ENCODE results near the gene SLC5A11. TPM values are rescaled to one million over a fixed set of nuclear protein-coding genes. Genes with fewer than 3 reads are reported as not detected.

The SLC5A11 gene
- total RNA-seq, 1 donor from 2014 or later: 0.16 TPM

- no peak for DNase-seq (ENCODE audit: low spot score)
Measured at GRCh38 chr16:24917236-24917635, 71.5 kb downstream of the SLC5A11 start.

DNA sequence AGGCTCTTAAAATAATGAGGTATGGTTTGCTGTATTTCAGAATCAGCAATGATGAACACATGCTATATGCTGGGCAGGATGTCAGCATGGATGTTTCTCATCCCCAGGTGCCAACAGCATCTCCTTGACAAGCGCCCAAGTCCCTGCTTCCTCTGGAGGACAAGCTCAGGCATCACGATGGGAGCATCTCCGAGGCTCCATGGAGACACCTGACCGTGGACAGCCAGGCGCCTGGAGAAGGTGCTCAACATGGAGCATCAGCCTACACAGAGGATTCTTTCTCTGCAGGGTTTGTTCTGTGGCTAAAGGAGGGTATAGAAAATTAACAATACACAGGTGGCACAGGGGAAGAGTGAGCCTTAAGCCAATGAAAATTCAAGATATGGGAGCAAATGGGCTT lies 72.1 kb downstream of the SLC5A11 start:
- no peak for DNase-seq (ENCODE audit: low spot score)

DNA sequence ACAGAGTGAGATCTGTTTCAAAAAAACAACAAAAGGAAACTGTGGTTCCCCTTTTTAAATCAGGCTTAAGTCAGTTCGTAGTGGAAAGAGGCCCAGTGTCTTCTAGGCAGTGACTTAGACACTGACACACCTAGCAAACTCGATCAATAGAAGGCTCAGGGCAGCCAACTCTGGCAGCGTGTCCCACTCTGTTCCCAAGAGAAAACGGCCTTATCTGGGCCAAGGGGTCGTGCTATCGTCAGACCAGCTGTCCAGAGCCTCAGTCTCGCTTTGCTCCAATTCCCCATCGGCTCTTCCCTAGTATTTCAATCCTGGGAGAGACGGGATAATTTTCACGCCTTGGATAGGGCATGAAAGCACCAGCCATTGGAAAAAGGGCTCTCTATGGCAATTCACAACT lies 72.9 kb downstream of the SLC5A11 start:
- DNase-seq (ENCODE audit: low spot score): no peak

GRCh38 chr16:24919536-24919935 lies 73.8 kb downstream of the SLC5A11 start:
- DNase-seq (ENCODE audit: low spot score): no peak

- no peak for DNase-seq (ENCODE audit: low spot score)
Measured at GRCh38 chr16:24920568-24920967, 74.8 kb downstream of the SLC5A11 start.

DNA sequence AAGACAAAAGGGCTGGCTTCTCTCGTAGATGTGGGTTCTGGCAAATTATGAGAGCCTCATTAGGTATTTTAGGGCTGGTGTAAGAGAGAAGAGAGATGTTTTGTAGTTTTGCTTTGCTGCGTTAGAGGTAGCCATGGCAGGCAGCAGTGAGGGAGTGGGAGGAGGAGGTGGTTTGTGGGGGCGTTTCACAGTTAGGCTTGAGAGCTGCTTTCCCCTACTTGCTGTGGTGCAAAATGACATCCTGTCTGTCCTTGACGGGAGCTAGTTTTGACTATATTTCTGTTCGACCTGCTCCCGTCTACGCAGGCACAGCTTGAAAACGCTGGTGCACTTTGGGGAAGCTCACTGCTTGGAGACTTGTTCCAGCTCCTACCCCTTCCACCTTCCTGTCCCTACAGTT lies 75.5 kb downstream of the SLC5A11 start:
- DNase-seq (ENCODE audit: low spot score): no peak

GRCh38 chr16:24925163-24925562 lies 79.4 kb downstream of the SLC5A11 start:
- no peak for DNase-seq (ENCODE audit: low spot score)

GRCh38 chr16:24929409-24929808 lies 83.6 kb downstream of the SLC5A11 start:
- DNase-seq (ENCODE audit: low spot score): peak; percentile 20

DNA sequence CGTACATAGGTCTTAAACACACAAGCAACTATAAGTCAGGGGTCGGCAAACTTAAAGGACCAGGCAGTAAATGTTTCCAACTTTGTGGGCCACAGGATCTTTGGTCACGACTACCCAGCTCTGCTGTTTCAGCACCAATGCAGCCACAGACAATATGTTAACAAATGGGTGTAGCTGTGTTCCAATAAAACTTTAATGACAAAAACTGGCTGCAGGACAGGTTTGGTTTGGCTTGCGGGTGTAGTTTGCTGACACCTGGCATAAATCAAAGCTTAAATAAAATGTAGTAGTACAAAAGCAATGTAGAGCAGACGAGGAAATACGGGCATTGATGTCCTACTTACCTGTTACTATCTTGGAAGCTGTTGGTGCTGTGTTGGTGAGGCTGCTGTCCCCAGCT lies 84.7 kb downstream of the SLC5A11 start:
- DNase-seq (ENCODE audit: low spot score): peak; percentile 6

- DNase-seq (ENCODE audit: low spot score): no peak
Measured at GRCh38 chr16:24931091-24931490, 85.3 kb downstream of the SLC5A11 start.

DNA sequence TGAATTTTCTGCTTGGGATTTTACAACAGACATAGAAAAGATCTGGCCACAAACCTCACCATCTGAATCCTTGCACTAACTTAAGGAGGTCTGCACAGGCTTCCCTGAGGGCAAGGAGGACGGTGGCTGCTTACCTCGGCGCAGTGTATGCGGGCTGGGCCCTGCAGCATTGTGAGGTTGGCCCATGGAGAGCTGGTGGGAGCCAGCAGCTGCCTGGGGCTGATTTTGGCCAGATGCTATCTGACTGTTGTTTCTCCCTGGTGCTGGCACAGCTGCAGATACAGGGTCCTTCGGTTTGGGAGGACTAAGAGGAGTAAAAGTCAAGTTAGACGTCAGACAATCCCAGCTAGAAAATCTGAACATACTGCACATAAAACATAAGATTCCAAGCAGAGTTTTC lies 89.6 kb downstream of the SLC5A11 start:
- peak; percentile 33 for DNase-seq (ENCODE audit: low spot score)

- no peak for DNase-seq (ENCODE audit: low spot score)
Measured at GRCh38 chr16:24936151-24936550, 90.4 kb downstream of the SLC5A11 start.

GRCh38 chr16:24939224-24939623 lies 93.5 kb downstream of the SLC5A11 start:
- DNase-seq (ENCODE audit: low spot score): peak; percentile 81

- no peak for DNase-seq (ENCODE audit: low spot score)
Measured at GRCh38 chr16:24939738-24940137, 94.0 kb downstream of the SLC5A11 start.

GRCh38 chr16:24943471-24943870 lies 97.7 kb downstream of the SLC5A11 start:
- no peak for DNase-seq (ENCODE audit: low spot score)

DNA sequence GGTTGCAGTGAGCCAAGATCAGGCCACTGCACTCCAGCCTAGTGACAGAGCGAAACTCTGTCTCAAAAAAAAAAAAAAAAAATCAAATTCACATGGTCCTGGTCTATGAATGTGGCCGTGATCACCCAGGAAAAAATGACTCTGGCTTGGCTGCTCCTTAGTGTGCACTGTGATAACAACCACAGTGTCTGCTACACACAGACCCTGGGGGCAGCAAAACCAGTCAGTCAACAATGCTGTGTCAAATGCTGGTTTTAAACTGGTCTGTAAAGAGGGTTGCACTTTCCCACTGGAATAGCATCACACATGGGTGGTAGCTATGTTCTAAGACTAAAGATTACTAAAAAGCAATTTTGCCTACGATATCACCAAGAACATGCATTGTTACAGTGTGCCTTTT lies 98.4 kb downstream of the SLC5A11 start:
- no peak for DNase-seq (ENCODE audit: low spot score)

DNA sequence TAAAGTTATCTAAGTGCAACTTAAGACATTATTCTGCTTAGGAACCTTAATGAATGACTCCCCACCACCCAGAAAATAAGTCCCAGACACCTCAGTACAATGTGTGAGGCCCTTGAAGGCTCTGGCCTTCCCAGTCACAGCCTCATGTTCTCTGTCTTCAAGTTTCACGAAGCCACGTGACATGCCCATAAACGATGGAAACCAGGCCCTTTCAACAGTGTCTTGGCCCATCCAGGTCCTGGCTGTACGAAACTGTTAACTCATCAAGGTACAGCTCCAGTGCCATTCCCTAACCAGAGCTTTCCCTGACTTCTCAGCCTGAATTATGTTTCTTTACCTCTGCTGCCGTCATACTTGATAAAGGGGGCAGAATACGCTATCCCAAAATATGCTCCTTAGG lies 100.4 kb downstream of the SLC5A11 start:
- peak; percentile 12 for DNase-seq (ENCODE audit: low spot score)

- DNase-seq (ENCODE audit: low spot score): no peak
Measured at GRCh38 chr16:24950275-24950674, 104.5 kb downstream of the SLC5A11 start.

DNA sequence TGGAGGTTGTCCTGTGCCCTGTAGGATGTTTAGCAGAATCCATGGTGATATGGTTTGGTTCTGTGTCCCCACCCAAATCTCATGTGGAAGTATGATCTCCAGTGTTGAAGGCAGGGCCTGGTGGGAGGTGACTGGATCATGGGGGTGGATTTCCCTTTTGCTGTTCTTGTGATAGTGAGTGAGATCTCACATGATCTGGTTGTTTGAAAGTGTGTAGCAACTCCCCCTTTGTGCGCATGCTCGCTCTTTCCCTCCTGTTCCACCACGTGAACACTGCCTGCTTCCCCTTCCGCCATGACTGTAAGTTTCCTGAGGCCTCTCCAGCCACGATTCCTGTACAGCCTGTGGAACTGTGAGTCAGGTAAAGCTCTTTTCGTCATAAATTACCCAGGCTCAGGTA lies 107.5 kb downstream of the SLC5A11 start:
- DNase-seq (ENCODE audit: low spot score): peak; percentile 11

GRCh38 chr16:24953721-24954120 lies 108.0 kb downstream of the SLC5A11 start:
- DNase-seq (ENCODE audit: low spot score): peak; percentile 33

DNA sequence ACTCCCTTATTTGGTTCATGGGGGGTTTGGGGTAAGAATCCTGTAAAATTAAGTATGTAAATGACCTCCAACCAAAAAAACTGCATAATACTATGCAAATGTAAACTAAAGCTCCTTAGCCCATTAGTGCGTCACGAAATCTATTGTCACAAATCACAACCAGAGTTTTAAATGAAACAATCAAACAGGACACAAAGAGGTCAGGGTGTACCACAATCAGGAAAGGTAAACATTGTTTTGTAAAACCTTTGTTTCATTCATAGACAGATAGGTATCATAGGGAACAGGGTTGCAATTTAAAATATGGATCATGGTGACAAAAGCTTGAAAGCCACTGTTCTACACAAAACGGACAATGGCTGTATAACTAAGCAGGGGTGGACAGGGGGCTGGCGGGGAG lies 108.4 kb downstream of the SLC5A11 start:
- DNase-seq (ENCODE audit: low spot score): no peak

DNA sequence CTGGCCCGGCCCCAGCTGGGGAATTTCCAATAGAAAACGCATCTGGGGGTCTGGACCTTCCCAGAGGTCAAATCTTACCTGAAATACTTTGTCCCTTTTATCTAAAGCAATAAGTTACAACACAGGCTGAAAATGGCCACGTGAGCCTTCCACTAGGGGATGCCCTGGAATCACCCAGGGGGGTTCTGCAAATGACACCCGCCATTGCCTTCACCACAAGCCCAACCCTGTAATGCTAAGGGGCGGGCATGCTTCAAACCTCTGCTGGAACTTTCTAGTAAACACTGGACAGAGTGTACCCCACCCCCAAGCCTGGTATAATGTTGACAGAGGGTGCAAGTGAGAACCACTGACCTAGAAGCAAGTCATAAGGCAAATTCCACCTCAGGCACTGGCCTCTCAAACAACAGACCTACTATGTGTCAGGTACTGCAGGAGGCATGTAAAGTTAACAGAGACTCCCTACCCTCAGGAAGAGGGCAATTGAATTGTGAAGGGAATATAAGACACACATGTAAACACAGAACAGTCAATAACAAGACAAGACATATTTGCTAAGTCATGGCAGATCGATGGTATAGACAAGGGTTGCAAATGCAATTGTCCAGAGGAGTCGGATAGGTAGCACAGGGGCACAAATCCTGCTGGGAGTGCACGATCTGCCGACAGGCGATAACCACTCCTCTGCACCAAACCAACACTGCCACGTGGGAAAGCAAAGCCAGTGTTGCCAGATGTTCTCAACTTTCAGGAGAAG lies 110.4 kb downstream of the SLC5A11 start:
- no peak for DNase-seq (ENCODE audit: low spot score)

- DNase-seq (ENCODE audit: low spot score): no peak
Measured at GRCh38 chr16:24957887-24958286, 112.1 kb downstream of the SLC5A11 start.

Measured in mesenteric fat pad (tissue), 1 donor.